H1 (cell line): ENCODE data around the gene ARID5B.

Experiments used
- BACH1 ChIP-seq: IDR thresholded peaks from 2 replicates; pipeline ENCODE4 v1.6.1; 2012; ENCODE audit warnings: low read length, improper control_type of control experiment
- CREB1 ChIP-seq: IDR thresholded peaks from 2 replicates; pipeline ENCODE4 v1.6.1; 2012; ENCODE audit warnings: inconsistent platforms
- E2F6 ChIP-seq: IDR thresholded peaks from 2 replicates; pipeline ENCODE4 v1.6.1; 2012; ENCODE audit warnings: inconsistent platforms
- EGR1 ChIP-seq: IDR thresholded peaks from 2 replicates; pipeline ENCODE4 v1.6.1; 2011; ENCODE audit warnings: low read depth, low read length, borderline replicate concordance
- EZH2 ChIP-seq: fragments of 200-600 bp; sonication (generic); IDR thresholded peaks from 2 replicates; pipeline ENCODE4 v1.7.1; 2012; ENCODE audit warnings: low read depth, mild to moderate bottlenecking, moderate library complexity, low read length, inconsistent platforms; ENCODE audit not compliant: severe bottlenecking
- GABPA ChIP-seq: IDR thresholded peaks from 2 replicates; pipeline ENCODE4 v1.6.1; 2011; ENCODE audit warnings: mild to moderate bottlenecking, low read length, moderate library complexity, borderline replicate concordance; ENCODE audit not compliant: insufficient read depth
- JUN ChIP-seq: IDR thresholded peaks from 2 replicates; pipeline ENCODE4 v1.6.1; 2011; ENCODE audit warnings: low read depth, mild to moderate bottlenecking, improper control_type of control experiment, low read length
- KDM1A ChIP-seq: fragments of 200-600, 300-600 bp; sonication (generic); IDR thresholded peaks from 2 replicates; pipeline ENCODE4 v1.7.1; 2016; ENCODE audit warnings: mild to moderate bottlenecking, low read length, borderline replicate concordance
- POLR2A ChIP-seq, 2 experiments: IDR thresholded peaks; 1 replicate in 1 of 2; 2 replicates in 1 of 2; pipeline ENCODE4 v1.6.1; 2011; ENCODE audit warnings: low read depth in 2 of 2, low read length in 2 of 2, mild to moderate bottlenecking in 2 of 2; ENCODE audit errors: control extremely low read depth in 1 of 2
- POLR2AphosphoS5 ChIP-seq: IDR thresholded peaks from 2 replicates; pipeline ENCODE4 v1.6.1; 2011; ENCODE audit warnings: low read depth, low read length
- TAF1 ChIP-seq: IDR thresholded peaks from 2 replicates; pipeline ENCODE4 v1.6.1; 2011; ENCODE audit warnings: mild to moderate bottlenecking, low read depth, low read length
- TBP ChIP-seq: IDR thresholded peaks from 2 replicates; pipeline ENCODE4 v1.6.1; 2011; ENCODE audit warnings: low read depth, low read length, improper control_type of control experiment
- TF ChIP-seq, protein P1 (sequence below), 3 experiments: IDR thresholded peaks; 1 replicate in 2 of 3; 2 replicates in 1 of 3; pipeline versions ENCODE4 v1.5.1 to v1.6.1; 2011; ENCODE audit warnings: low read length in 3 of 3, mild to moderate bottlenecking in 3 of 3, inconsistent platforms in 2 of 3, low read depth in 1 of 3, moderate library complexity in 1 of 3; ENCODE audit not compliant: insufficient read depth in 1 of 3; ENCODE audit errors: control extremely low read depth in 1 of 3

DNA sequence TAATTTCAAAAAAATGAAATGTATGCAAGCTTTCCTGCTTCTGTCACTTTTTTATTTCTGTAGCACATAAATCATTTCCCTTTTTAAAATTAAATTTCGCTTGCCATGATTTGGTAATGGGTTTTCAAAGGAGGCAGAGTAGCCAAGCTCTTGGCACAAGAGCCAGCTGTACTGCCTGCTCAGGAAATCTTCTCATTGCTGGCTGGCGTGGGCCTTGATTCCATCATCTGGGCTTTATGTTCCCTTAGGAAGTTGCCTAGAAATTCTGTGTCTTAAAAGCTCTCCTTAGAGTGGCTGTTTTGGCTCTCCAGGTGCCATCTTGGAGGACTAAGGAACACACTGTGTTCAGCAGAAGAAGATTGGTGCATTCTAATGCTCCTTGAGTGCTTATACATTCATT lies 107.4 kb downstream of the ARID5B start:
- TF ChIP-seq, protein P1, sequence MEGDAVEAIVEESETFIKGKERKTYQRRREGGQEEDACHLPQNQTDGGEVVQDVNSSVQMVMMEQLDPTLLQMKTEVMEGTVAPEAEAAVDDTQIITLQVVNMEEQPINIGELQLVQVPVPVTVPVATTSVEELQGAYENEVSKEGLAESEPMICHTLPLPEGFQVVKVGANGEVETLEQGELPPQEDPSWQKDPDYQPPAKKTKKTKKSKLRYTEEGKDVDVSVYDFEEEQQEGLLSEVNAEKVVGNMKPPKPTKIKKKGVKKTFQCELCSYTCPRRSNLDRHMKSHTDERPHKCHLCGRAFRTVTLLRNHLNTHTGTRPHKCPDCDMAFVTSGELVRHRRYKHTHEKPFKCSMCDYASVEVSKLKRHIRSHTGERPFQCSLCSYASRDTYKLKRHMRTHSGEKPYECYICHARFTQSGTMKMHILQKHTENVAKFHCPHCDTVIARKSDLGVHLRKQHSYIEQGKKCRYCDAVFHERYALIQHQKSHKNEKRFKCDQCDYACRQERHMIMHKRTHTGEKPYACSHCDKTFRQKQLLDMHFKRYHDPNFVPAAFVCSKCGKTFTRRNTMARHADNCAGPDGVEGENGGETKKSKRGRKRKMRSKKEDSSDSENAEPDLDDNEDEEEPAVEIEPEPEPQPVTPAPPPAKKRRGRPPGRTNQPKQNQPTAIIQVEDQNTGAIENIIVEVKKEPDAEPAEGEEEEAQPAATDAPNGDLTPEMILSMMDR (IDR thresholded peaks at IDR 0.05; ENCODE audit: control extremely low read depth in 1 of 3, insufficient read depth in 1 of 3, low read depth in 1 of 3, low read length in 3 of 3) = no peak
- TF ChIP-seq BACH1 (no peak), GABPA (no peak), EGR1 (no peak), JUN (no peak), TAF1 (no peak), POLR2A (IDR thresholded peaks at IDR 0.05; ENCODE audit: control extremely low read depth in 1 of 2, low read depth in 2 of 2, low read length in 2 of 2) (no peak), E2F6 (no peak), EZH2 (no peak), CREB1 (no peak), POLR2AphosphoS5 (no peak), KDM1A (no peak), TBP (no peak)
